Stimulated activated CD4-positive, alpha-beta T cell treated with anti-CD3 and anti-CD28 coated beads, Interleukin-1b, Interleukin-23, amount 100 ng/mL, for 24 hours (primary cell): ENCODE results near the gene LILRB5.
"Not testable (repeated sequence)": the region's sequence is repeated elsewhere in the genome, so short reads cannot be mapped to it uniquely, and the experiment has no call there.

Source experiments
- DNase-seq, 4 experiments: peaks; one replicate each; pipeline ENCODE4 v3.0.0-alpha.2; 2020; ENCODE audit warnings: low read depth in 4 of 4, low spot score in 1 of 4

The LILRB5 gene

DNA sequence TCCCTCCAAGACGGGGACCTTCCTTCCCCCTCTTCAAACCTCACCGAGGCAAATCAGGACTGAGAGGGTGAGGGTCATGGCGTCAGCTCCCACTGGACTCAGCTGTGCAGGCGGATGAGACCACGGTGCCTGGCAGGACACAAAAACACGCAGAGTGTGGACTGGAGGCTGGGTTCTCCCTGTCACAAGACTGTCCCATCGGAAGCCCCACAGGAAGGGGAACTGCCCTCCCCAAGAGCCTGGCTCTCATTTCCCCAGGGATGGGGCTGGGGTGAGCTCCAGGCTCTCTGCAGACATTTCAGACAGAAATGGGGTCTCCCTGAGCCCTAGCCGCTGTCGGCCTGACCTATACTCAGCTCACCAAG is at the start of gene LILRB5:
Gene LILRB5, minus strand, starts transcription at position 158 of the 365 bp plus-strand sequence. Its CDS starts 80 bp downstream, at position 78.
- DNase-seq: no peak

- no peak for DNase-seq
These were observed 48.1 kb upstream of the LILRB5 start for GRCh38 chr19:54305141-54305540.

- DNase-seq: no peak
These were observed 45.2 kb upstream of the LILRB5 start for GRCh38 chr19:54302257-54302656.

DNA sequence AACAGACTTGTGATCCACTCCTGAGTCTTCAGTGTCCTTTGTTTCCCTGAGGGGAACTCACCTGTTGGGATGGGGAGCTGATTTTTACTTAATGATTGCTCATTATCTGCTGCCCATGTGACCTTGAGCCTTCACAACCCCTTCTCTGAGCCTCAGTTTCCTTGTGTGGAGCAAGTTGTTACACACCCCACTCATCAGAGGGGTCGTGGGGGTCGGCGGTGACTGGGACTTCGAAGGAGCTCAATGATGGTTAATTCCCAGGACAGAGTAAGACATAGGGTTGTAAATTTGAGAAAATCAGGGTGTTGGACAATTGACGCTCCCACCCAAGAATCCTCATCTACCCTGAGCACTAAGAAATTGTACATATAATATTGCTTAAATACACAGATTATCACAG is 42.4 kb upstream of the LILRB5 start:
- DNase-seq: no peak

GRCh38 chr19:54299126-54299498 is 42.0 kb upstream of the LILRB5 start:
- DNase-seq: no peak

GRCh38 chr19:54298357-54299125 is 41.5 kb upstream of the LILRB5 start:
- DNase-seq: no peak

DNA sequence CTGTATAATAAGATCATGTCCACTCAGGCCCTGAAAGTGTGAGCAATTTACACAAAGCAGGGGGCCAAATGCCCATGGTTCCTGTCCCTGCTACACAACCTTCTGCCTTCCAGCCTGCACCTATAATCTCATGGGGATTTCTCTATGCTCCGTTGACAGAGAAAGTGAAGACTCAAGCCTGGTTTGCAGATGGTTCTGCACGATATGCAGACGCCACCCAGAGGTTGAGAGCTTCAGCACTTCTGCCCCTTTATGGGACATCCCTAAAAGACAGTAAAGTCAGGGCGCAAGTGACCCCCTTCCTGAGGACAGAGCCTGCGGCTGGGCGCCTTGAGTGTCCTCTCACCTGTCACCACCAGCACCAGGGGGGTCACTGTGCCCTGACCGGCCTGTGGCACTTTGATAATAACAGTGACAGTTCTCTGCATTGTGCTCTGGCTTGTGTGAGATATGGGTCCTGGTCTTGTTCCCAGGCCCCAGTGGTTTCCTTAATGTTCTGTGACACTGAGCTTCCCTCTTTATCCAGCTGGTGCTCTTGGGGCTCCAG is 40.8 kb upstream of the LILRB5 start:
- no peak for DNase-seq

DNA sequence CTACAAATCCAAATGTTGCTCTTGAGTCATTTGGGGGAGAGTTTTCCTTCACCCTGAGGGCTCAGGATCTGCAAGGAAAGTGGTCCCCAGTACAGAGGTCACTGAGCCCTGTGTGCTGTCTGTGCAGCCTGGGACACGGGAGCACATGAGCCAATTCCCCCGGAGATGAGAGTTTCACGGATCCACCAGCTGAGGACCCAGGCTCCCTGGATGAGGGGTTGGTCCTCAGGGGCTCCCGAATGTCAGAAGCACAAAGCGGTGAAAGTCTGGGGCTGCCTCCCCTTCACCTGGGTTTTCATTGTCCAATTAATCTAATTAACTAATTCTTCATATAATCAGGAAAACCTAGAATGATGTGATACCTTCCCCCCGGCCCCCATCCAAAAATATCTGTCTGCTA is 37.5 kb upstream of the LILRB5 start:
- DNase-seq: no peak

DNA sequence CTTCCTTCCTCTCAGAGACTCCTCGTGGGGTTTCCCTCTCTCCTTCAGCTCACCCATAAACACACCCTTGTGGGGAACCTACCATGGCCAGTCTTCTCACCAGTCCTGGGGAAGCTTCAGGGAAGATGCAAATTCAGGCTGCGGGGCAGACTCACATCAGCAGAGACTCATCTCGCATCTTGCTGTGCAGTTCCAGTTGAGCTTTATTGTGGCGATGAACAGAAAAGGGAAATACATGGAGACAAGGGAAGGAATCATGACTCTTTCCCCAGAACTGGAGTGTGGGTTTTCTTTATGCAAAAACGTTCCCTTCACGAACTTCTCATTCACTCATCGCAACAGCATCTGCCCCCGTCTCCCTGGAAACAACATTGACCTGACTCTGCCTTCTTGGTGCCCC is 32.1 kb upstream of the LILRB5 start:
- DNase-seq: not testable (repeated sequence)

GRCh38 chr19:54287456-54287855 is 30.4 kb upstream of the LILRB5 start:
- no peak for DNase-seq

DNA sequence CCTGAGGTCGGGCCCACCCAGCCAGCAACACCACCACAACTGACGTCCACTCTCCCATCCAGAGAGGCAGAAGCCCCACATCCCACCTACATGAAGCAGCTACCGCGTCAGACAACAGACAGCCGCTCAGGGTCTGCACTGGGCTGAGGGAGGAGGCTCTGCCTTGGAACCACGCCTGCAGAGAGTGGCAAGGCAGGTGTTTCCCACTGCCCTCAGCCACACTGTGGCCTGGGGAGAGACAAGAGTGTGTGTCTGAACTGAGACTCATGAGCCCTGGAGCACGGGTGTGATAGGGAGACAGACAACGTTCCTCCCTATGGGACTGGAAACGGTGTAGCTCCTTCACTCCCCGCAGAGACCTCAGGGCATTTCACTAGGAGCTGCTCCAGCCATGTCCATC is 29.2 kb upstream of the LILRB5 start:
- DNase-seq: not testable (repeated sequence)

GRCh38 chr19:54285427-54286056 is 28.5 kb upstream of the LILRB5 start:
- DNase-seq: not testable (repeated sequence)

GRCh38 chr19:54282686-54283470 is 25.8 kb upstream of the LILRB5 start:
- no peak for DNase-seq

- not testable (repeated sequence) for DNase-seq
These were observed 24.6 kb upstream of the LILRB5 start for GRCh38 chr19:54281729-54282075.

DNA sequence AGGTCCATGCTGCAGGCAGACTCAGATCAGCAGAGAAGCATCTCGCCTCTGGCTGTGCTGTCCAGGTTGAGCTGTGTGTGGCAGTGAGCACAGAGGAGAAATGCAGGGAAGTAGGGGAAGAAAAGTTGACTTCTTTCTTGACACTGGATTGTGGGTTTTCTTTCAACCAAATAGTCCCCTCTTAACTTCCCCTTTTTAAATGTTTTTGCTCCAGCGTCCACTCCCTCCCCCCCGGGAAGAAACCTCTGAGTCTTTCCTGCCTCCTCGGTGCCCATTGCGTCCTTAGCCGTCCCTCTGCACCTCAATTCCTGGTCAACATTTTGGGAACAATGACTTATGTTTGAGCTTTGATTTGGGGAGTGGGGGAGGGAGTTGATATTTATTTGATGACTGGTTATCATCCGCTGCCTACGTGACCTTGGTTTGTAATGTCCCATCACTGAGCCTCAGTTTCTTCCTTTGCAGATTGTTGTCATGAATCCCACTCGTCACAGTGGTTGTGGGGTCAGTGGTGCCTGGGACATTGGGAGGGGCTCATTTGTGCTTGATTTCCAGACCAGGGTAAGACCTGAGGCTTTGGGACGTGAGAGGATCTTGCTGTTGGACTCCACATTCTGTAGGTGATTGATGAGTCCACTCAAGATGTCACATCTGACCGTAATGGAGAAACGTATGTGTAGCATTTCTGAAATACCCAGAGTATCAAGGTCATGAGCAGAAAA is 24.1 kb upstream of the LILRB5 start, which contains the start of gene LILRB2:
Gene LILRB2, minus strand, starts transcription at position 104 of the 722 bp plus-strand sequence. CDS start 614 bp downstream, outside the sequence.
- DNase-seq: no peak

DNA sequence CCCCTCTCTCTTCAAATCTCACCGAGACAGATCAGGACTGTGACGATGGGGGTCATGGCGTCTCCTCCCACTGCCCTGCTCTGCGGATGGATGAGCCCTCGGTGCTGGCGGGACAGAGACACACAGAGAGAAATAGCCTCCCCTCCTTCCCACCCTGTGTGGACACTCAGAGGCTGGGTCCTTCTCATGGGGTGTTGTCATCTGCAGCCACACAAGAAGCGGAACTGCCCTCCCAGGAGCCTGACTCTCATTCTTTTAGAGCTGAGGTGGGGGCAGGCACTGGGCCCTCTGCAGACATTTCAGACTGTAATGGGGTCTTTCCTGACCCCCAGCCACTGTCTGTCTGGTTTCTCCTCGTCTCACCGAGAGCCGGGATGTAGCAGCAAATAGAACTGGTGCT is 23.4 kb upstream of the LILRB5 start:
- not testable (repeated sequence) for DNase-seq

GRCh38 chr19:54280025-54280424 is 23.0 kb upstream of the LILRB5 start:
- not testable (repeated sequence) for DNase-seq

DNA sequence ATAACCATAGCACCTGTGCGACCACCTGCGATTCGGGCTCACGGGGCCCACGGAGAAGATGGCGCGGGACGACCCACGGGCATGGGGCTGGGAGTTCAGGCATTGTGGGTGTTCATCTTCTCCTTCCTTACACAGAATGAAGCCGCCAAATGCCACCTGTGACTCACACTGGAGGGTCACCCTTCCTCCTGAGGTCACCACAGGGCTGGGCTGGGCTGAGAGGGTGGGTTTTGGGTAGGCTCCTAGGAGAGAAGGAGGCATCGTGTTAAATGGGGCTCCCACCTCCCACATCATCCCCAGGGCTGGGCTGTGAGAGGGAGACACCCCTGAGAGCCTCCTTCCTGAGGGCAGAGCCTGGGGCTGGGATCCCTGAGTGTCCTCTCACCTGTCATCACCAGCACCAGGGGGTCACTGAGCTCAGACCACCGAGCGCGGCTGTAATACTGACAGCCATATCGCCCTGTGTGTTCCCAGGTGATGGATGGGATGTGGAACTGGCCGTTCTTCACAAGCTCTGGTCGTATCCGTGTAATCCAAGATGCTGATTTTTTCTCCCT is 22.4 kb upstream of the LILRB5 start:
- no peak for DNase-seq

- not testable (repeated sequence) for DNase-seq
These were observed 21.6 kb upstream of the LILRB5 start for GRCh38 chr19:54278571-54279195.

DNA sequence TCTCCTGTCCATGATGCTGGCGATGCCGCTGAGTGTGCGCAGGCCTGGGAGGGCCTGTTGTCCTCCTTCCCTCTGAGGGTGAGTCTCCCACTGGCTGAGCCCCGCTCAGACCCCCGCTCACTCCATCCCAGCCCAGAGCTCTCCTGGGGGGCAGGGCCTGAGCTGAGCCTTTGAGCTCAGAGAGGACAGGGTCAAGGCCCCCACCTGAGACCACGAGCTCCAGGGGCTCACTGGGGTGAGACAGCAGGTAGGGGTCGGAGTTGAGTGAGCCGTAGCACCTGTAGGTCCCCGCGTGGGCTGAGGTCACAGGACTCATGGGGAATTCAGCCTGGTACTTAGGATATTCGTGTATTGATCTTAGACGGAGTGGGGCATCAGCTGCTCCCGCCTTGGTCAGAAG is 21.0 kb upstream of the LILRB5 start:
- not testable (repeated sequence) for DNase-seq
